Activated T-cell treated with anti-CD3 and anti-CD28 coated beads, Interleukin-2, amount 50 U/mL, for 72 hours (primary cell): ENCODE measurements around the gene ACTL10. TPM values are rescaled to one million over a fixed set of nuclear protein-coding genes. Genes with fewer than 3 reads are reported as not detected.

ENCODE experiments used
- ATAC-seq, 2 donors: fragments of 150-1000 bp; cut with Tn5 transposase; replicated peaks in 1 of 2; 2 replicates each; pipeline ENCODE4 v1.10.0; 2021; ENCODE audit warnings: moderate library complexity in 2 of 2, mild to moderate bottlenecking in 1 of 2
- DNase-seq, 2 donors: peaks; one replicate each; pipeline ENCODE4 v3.0.0; 2021 to 2022; ENCODE audit warnings: mixed read lengths in 1 of 2
- H3K27ac Mint-ChIP-seq: one replicate; pipeline ENCODE4 v1.8.0; 2022; ENCODE audit warnings: mild to moderate bottlenecking, moderate library complexity, mixed read lengths
- H3K27me3 Mint-ChIP-seq: one replicate; pipeline ENCODE4 v1.8.0; 2022; ENCODE audit warnings: low read depth, mixed read lengths
- H3K36me3 Mint-ChIP-seq, 2 donors: one replicate each; pipeline ENCODE4 v1.8.0; 2022; ENCODE audit warnings: mixed read lengths in 2 of 2, mild to moderate bottlenecking in 1 of 2; ENCODE audit not compliant: insufficient read depth in 2 of 2
- H3K4me1 Mint-ChIP-seq: one replicate; pipeline ENCODE4 v1.8.0; 2022; ENCODE audit warnings: low read depth, mixed read lengths
- H3K4me3 Mint-ChIP-seq, 2 donors: one replicate each; pipeline ENCODE4 v1.8.0; 2022; ENCODE audit warnings: mild to moderate bottlenecking in 2 of 2, mixed read lengths in 2 of 2, moderate library complexity in 2 of 2
- H3K9me3 Mint-ChIP-seq, 2 donors: one replicate each; pipeline ENCODE4 v1.8.0; 2022; ENCODE audit warnings: mixed read lengths in 2 of 2
- total RNA-seq, 2 donors: library from RNA; stranded (reverse); gene quantifications; one replicate each; pipeline ENCODE4 v1.2.3, GENCODE V29; 2022

The ACTL10 gene
- total RNA-seq, 2 donors from 2014 or later, result 1.4 to 1.8 TPM

DNA sequence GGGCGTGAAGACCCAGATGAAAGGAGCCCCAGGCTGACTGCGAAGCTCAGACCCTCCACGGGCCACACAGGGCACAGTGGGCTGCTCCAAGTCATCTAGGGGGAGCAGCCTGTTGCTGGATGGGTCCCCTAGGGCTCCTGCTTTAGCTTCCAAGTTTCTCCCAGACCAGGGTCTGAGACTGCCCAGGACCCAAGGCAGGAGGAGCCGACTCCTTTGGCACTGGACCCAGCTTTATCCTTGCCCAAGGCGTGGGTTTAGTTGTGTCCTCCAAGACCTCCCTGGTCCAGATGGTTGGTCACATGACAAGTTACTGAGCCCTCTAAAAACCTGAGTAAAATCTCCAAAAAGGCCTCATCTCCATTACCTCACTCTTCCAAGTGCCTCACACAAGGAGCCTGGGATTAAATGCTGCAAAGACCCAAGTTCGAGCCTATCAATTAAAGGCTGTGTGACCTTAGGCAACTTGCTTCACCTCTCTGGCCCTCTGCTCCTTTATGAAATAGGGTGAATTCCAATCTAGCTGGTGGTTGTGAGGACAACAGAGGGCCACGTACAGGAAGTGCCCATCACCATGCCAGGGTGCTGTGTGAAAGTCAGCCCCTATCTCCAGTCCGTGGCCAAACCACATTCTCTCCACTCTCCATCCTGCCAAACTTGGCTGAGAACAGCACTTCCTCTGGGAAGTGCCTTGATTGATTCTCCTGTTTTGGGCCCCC is 5.0 kb downstream of the ACTL10 start:
- H3K27ac Mint-ChIP-seq, result no peak overlapping the region

DNA sequence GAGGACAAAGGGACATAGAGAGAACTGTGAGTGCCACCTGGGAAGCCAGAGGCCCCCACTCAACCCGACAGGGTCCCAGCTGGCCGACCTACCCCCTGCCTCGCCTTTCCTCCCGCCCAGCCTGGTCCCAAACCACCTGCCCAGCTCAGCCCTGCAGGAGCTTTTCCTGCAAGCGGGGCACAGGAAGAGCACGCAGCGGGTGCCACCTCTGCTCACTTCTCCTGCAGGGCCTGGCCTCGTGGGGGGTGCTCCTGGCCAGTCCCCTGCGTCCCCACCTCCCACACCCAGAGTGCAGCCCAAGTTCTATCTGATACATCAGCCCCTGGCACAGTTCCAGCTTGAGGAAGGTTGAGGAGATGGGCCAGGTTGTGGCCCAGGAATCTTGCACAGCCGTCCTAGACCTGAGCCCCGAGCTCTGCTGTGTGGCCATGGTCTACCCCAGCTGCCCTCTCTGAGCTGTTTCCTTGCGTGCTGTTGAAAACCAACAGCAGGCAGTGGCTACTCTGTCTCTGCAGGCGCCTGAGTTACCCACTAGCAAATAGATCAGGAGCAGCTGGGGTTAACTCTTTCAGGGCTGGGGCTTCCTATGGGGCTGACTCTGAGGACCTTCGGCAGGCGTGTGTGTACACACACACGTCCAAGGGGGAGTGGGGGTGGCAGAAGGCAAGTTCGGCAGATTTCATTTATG is 5.8 kb downstream of the ACTL10 start:
- no peak for DNase-seq
- Mint-ChIP-seq H3K9me3 (no peaks in the 10 kb centered on the region), H3K4me3 (peak overlapping the region; percentile 82 to 87), H3K27me3 (no peaks in the 10 kb centered on the region), H3K27ac (no peak overlapping the region), H3K36me3 (peaks cover 0 to 6% of the 10 kb centered on the region in 2 donors), H3K4me1 (peaks cover 36% of the 10 kb centered on the region)
- no peak for ATAC-seq

More for the DNA sequence above, 5.0 kb downstream of the ACTL10 start:
- Mint-ChIP-seq H3K9me3 (no peaks in the 10 kb centered on the region), H3K27me3 (no peaks in the 10 kb centered on the region), H3K36me3 (peaks cover 0 to 5% of the 10 kb centered on the region in 2 donors), H3K4me1 (peaks cover 37% of the 10 kb centered on the region), H3K4me3 (no peak overlapping the region)
- ATAC-seq (no peak), DNase-seq (no peak)

DNA sequence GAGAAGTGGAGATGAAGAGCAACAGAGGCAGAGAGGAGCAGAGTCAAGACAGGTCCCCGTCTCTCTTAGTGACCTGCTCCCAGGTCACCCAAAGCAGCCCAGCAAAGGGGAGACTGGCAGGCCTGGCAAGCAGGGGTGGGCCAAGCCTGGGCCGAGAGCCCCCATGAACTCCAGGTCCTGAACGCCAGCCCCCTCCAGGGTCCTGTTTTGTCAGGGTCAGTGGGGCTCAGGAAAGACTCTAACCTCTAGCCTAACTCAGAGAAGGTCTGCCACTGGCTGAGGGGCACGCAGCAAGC is 6.3 kb downstream of the ACTL10 start:
- no peak for DNase-seq
- no peak for ATAC-seq
- H3K27ac Mint-ChIP-seq, result no peak overlapping the region

DNA sequence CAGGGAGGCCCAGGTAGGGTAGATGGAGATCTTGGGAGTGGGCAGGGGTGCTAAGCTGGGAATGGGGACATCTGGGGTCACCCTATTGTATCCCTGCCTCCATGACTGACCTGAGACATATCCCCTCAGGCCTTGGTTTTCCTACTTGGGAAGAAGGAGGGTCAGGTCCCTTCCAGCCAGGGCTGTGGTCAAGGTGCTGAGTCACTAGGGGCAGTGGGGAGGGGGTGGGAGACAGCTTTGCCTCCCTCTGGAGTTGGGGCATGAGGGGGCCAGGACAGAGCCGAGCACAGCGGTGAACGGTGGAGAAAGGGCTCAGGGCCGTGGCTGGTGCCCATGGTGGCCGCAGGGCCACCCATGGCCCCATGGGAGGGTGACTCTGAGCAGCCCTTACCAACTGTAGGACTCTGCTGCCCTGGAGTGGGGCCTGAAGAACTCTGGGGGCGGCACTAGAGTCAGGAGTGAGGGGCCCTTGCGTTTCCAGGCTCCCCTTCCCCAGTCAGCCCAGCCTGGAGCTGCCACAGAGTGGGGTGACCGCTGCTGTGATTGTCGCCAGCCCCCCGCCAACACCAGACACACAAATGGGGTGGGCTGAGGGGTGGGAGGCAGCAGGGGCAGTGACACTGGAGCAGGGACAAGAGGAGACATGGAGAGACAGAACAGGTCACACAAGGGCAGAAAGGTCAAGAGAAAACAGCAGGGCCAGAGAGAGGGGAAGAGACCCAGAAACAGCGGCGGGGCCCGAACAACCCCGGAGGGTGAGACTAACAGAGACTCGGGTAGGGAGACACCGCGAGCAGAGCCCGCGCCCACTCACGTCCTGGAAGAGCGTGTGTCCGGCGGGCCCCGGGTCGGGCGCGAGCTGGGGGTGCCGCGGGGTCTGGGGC is 6.9 kb downstream of the ACTL10 start:
- ATAC-seq (no peak), DNase-seq (no peak)
- Mint-ChIP-seq H3K4me3 (peak overlapping the region; percentile 82 to 87), H3K27me3 (no peaks in the 10 kb centered on the region), H3K36me3 (peaks cover under 1 to 9% of the 10 kb centered on the region in 2 donors), H3K9me3 (no peaks in the 10 kb centered on the region), H3K27ac (no peak overlapping the region), H3K4me1 (peaks cover 35% of the 10 kb centered on the region)

More for the DNA sequence above, 6.3 kb downstream of the ACTL10 start:
- Mint-ChIP-seq H3K9me3 (no peaks in the 10 kb centered on the region), H3K4me1 (peaks cover 35% of the 10 kb centered on the region), H3K27me3 (no peaks in the 10 kb centered on the region), H3K36me3 (peaks cover 0 to 9% of the 10 kb centered on the region in 2 donors), H3K4me3 (peak overlapping the region; percentile 82 to 87)

DNA sequence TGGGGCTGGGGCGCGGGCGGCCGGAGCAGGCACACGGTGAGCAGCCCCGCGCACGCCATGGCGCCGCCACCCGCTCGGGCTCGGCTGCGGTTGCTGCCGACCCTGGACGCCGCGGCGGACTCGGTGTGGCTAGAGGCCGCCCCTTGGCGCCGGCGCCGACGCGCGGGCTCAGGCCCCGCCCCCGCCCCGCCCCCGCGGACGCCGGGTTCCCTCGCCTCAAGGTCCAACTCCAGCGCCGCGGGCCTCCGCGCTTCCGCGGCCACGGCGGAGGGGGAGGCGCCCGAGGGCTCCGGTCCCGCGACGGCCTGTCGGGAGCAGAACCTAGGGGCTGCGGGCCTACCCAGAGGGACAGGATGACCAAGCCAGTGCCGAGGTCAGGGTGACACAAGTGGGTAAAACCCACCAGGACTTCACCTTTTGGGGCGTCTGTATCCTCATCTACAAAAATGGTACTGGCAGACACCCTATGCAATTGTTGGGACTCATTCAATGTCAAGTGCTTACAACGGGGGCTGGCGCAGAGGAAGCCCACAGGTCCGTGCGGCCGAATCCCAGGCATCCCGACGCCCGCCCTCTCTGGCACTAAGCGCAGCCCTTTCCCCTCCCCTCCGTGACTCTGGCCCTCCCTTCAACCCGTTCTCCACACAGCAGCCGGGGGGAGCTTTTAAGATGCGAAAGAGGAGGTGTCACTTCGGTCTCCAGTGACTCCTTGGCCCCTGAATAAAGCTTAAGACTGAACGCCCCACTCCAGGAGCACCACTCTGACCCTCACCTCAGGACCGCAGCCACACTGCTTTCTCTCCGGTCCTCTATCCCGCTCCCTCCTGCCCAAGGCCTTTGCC is 7.8 kb downstream of the ACTL10 start, which contains the start of gene NECAB3:
NECAB3 (minus strand) TSS at position 135 of the 842 bp plus-strand sequence; CDS start at position 59, 76 bp downstream.
- ATAC-seq, result peak; percentile 81 to 86
- Mint-ChIP-seq H3K4me3 (peak within 1 kb of the TSS; percentile 82 to 87), H3K9me3 (no peaks in the 10 kb centered on the region), H3K27ac (no peak within 1 kb of the TSS), H3K36me3 (peaks cover 4 to 17% of the 10 kb centered on the region in 2 donors), H3K4me1 (peaks cover 44% of the 10 kb centered on the region), H3K27me3 (no peaks in the 10 kb centered on the region)
- peak; percentile 73 to 83 for DNase-seq

DNA sequence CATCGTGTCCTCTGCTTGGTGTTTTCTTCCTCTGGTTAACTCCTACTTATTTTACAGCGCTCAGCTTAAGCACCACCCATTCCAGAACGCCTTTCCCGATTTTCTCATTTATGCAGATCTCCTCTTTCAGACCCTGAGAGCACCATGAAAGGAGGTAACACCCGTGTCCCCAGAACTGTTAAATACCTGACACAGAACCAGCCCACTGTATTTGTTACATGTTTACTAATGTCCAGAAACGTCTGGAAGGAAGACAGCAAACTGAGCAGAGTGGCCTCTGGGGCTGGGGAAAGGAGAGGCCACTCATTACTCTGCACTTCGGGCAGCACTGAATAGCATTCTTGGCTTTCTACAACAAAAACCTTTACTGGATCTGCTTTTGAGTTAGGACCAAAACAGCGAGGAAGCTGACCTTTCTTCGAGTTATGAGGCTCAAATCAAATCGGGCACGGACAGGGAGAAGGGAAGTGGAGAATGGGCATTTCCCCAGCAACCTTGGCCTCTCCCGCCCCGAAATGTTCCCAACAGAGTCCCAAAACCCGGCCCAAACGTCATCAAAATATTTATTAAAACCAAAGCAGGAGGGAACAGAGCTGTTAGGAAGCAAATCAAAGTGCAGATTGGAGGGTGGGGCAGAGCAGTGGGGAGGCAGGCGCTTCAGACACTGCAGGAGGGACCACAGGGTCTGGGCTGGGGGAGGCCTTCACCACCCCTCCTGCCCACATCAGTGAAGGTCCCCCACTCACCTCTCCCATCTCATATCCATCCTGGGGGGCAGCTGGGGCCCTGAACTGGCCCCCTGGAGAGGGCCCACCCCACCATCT is 8.6 kb downstream of the ACTL10 start:
- Mint-ChIP-seq H3K27ac (no peak overlapping the region), H3K27me3 (no peaks in the 10 kb centered on the region), H3K9me3 (no peaks in the 10 kb centered on the region), H3K4me3 (peak overlapping the region; percentile 73 to 75), H3K36me3 (peaks cover 4 to 19% of the 10 kb centered on the region in 2 donors), H3K4me1 (peaks cover 52% of the 10 kb centered on the region)
- DNase-seq (no peak), ATAC-seq (no peak)

DNA sequence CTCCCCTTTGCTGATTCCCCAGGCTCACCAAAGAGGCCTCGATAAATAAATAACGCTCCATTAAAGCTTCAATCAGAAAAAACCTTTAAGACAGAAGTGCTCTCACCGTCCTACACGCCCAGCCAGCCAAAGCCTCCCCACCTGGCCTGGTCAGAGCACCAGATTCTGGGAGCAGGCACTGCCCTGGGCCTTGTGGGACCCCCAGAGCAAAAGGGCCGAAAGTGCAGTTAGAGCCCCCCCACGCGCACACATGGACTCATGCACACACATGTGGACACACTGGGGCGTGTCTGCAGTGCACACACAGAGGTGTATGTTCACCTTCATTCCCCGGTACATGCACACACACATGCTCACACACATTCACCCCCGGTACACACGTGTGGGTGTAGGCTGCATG is 9.4 kb downstream of the ACTL10 start:
- ATAC-seq (no peak), DNase-seq (no peak)
- Mint-ChIP-seq H3K4me3 (no peak overlapping the region), H3K27me3 (no peaks in the 10 kb centered on the region), H3K36me3 (peaks cover 4 to 19% of the 10 kb centered on the region in 2 donors), H3K9me3 (no peaks in the 10 kb centered on the region), H3K4me1 (peaks cover 60% of the 10 kb centered on the region), H3K27ac (no peak overlapping the region)

DNA sequence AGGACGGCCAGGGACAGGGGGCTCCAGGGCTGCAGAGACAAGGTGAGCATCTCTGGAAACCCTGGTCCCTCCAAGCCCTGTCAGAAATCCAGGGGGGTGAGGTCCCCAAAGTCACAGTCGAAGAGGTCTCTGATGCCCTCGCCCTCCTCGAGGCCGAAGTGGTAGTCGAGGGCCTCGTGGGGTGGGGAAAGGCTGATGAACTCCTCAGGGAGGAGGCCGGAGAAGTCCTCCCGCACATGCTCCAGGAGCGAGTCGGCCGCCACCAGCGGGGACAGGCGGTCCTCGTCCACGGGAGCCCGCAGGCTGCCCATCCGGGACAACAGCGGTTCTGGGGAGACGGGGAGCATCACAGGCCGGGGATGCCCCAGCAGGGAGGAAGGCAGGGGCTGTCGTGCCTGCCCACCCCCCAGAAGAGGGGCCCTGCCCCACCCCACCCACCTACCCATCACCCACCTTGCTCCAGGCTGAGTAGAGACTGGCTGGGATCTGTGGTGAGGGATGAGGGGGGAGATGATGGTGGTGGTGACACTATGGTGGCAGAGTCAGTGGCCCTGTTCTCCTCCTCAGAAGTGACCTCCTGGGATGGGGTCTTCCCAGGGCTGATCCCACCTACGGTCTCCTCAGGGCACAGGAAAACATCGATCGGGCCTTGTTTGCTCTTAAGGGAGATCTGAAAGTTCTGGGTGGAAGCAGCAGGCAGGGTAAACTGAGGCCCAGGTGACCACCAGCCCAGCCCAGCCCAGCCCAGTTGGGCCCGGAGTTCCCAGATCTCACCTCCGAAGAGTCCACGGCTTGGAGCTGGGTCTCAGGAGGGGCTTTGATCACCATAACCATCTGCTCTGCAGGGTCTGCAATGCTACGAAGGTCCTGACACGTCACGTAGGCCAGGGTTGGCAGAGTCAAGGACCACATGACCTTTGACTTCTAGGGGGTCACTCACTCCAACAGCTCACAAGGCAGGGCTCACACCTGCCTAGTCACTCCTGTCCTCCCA is 10.2 kb downstream of the ACTL10 start:
- no peaks in the 10 kb centered on the region for H3K9me3 Mint-ChIP-seq
- peaks cover 68% of the 10 kb centered on the region for H3K4me1 Mint-ChIP-seq
- H3K36me3 Mint-ChIP-seq, result peaks cover 4 to 22% of the 10 kb centered on the region in 2 donors
- H3K4me3 Mint-ChIP-seq, result no peak overlapping the region
- no peak overlapping the region for H3K27ac Mint-ChIP-seq
- ATAC-seq (no peak), DNase-seq (no peak)
- no peaks in the 10 kb centered on the region for H3K27me3 Mint-ChIP-seq

DNA sequence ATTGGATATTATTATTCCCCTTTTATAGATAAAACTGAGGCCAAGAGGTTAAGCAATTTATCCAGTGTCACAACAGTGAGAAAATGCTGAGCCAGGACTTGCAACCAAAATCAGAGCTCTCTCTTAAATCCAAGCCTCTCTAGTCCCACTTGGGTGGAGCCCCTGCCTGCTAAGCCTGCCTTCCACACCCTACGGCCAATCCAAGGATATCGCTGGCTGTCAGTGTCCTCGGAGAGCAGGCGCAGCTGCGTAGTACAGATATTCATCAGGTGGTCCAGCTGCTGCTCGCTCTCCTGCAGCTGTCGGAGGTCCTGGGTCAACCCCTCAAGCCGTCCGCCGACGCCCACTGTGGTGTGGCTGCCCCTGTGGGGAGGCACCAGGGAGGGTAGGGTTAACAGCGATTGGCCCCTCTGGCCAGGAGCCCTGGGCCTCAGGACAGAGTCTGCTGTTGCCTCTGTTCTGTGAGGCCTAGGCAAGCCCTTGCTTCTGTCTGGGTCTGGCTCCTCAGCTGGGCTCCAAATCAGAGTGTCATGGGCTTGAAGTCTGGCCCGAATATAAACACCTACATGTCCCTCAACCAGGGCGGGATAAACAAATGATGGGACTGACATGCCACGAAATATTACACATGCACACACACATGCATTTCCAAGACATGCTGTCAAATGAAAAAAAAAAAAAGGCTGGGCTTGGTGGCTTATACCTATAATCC is 11.4 kb downstream of the ACTL10 start:
- Mint-ChIP-seq H3K36me3 (peaks cover 4 to 23% of the 10 kb centered on the region in 2 donors), H3K4me3 (peak overlapping the region; percentile 60 to 66), H3K9me3 (no peaks in the 10 kb centered on the region), H3K27ac (no peak overlapping the region), H3K27me3 (no peaks in the 10 kb centered on the region), H3K4me1 (peaks cover 73% of the 10 kb centered on the region)
- ATAC-seq (no peak), DNase-seq (no peak)

DNA sequence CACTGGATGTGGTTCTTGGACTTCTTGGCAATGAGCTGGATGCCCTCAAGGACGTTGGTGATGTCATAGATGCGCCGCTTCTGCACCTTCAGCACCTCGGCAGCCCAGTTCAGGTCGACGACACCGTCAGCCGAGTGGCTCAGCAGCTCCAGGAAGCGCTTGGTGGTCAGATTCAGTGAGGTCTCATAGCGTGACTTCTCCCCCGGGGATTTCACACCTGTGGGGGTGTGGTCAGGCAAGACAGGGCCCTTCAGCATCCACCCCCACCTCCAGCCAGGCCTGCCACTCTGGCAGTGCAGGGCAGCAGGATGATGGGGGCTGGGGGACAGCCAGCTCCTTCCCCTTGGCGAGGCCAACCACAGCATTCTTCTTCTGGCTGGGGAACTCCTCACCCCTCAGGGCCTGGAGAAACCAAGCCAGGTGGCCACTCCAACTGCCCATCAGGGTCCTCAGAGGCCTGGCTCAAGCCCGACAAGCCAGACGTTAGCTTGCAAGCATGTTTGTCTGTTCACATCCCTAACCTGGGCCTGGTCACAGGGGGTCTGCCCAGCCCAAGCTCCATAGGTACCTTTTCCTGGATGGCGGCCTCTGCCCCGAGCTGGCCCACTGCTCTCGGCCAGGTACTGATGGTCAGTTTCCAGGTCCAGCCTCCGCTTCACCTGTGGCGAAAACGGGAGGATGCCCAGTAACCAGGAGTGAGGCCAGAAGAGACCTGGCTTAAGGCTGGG is 13.2 kb downstream of the ACTL10 start:
- DNase-seq, result peak; percentile 69 to 75
- peak overlapping the region; percentile 60 to 66 for H3K4me3 Mint-ChIP-seq
- peak overlapping the region; percentile 68 for H3K27ac Mint-ChIP-seq
- peak; percentile 68 to 77 for ATAC-seq
- H3K36me3 Mint-ChIP-seq, result peaks cover 4 to 26% of the 10 kb centered on the region in 2 donors
- peaks cover 78% of the 10 kb centered on the region for H3K4me1 Mint-ChIP-seq
- H3K27me3 Mint-ChIP-seq, result no peaks in the 10 kb centered on the region
- H3K9me3 Mint-ChIP-seq, result no peaks in the 10 kb centered on the region
